ENCODE measurements around the gene C3orf49.

DNA sequence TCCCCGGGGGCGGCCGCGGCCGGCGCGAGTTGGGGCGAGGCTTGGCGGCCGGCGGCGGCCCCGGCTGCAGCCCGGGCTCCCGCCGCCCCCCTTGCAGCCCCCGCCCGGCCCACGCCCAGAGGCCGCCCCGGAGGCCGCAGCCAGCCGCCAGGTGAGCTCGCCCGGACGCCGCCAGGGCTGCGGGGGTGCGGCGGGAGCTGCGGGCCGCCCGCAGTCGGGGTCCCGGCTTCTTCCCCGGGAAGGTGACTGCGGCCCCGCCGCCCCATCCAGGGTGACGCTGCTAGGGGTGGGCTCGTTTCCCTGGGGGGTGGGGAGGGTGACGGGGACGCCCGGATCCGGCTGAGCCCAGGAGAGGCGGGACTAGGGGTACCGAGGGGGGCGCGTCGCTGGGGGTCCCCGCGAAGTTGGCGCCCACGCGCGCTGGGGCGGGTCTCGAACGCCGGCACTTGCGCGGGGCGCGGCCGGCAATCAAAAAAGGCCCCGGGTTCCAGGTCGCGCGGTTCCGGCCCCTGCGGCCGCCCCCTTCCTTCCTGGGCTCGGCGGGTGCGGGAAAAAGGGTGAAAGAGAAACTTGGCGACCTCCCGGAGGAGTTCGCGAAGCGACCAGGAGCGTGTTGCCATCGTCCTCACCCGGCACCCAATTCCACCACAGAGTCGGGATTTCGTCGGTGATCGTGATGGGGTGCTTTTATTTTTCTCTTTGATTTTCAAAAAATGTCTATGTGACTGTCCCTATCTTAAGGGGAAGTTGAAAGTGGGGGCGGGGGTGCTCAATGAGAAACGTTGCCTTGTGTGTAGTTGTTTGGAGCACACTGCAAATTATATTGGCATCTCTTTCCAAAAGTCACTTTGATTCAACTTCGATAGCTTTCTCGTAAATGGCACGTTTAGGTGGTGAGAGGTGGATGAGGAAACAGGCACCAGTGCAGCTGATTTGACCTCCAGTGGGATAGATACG, 45.2 kb downstream of the C3orf49 start:
- TF ChIP-seq ZNF699 (CRISPR knock-in tag; IDR thresholded peaks at IDR 0.05; ENCODE audit: insufficient replicate concordance) (no peak), ELF1 (tag; IDR thresholded peaks at IDR 0.05) (no peak), JUNB (CRISPR knock-in tag; conservative IDR thresholded peaks at IDR 0.05) (no peak), PYGO2 (tag; IDR thresholded peaks at IDR 0.05) (no peak), NFIX (CRISPR knock-in tag; IDR thresholded peaks at IDR 0.05; ENCODE audit: low read depth) (no peak), YY1 (IDR thresholded peaks at IDR 0.05; ENCODE audit: borderline replicate concordance in 1 of 3, control insufficient read depth in 1 of 3, extremely low read depth in 1 of 3, insufficient read depth in 3 of 3, insufficient read length in 1 of 3, insufficient replicate concordance in 2 of 3, low read depth in 1 of 3, low read length in 2 of 3) (peak in 1 of 3 experiments; percentile 14), KAT8 (IDR thresholded peaks at IDR 0.05; ENCODE audit: low read depth) (no peak)
- TF ChIP-seq, protein P1, sequence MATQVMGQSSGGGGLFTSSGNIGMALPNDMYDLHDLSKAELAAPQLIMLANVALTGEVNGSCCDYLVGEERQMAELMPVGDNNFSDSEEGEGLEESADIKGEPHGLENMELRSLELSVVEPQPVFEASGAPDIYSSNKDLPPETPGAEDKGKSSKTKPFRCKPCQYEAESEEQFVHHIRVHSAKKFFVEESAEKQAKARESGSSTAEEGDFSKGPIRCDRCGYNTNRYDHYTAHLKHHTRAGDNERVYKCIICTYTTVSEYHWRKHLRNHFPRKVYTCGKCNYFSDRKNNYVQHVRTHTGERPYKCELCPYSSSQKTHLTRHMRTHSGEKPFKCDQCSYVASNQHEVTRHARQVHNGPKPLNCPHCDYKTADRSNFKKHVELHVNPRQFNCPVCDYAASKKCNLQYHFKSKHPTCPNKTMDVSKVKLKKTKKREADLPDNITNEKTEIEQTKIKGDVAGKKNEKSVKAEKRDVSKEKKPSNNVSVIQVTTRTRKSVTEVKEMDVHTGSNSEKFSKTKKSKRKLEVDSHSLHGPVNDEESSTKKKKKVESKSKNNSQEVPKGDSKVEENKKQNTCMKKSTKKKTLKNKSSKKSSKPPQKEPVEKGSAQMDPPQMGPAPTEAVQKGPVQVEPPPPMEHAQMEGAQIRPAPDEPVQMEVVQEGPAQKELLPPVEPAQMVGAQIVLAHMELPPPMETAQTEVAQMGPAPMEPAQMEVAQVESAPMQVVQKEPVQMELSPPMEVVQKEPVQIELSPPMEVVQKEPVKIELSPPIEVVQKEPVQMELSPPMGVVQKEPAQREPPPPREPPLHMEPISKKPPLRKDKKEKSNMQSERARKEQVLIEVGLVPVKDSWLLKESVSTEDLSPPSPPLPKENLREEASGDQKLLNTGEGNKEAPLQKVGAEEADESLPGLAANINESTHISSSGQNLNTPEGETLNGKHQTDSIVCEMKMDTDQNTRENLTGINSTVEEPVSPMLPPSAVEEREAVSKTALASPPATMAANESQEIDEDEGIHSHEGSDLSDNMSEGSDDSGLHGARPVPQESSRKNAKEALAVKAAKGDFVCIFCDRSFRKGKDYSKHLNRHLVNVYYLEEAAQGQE (IDR thresholded peaks at IDR 0.05; ENCODE audit: borderline replicate concordance): no peak
- TF ChIP-seq, protein P1 (CRISPR knock-in tag; IDR thresholded peaks at IDR 0.05; ENCODE audit: low read depth): no peak
- TF ChIP-seq, protein P2, sequence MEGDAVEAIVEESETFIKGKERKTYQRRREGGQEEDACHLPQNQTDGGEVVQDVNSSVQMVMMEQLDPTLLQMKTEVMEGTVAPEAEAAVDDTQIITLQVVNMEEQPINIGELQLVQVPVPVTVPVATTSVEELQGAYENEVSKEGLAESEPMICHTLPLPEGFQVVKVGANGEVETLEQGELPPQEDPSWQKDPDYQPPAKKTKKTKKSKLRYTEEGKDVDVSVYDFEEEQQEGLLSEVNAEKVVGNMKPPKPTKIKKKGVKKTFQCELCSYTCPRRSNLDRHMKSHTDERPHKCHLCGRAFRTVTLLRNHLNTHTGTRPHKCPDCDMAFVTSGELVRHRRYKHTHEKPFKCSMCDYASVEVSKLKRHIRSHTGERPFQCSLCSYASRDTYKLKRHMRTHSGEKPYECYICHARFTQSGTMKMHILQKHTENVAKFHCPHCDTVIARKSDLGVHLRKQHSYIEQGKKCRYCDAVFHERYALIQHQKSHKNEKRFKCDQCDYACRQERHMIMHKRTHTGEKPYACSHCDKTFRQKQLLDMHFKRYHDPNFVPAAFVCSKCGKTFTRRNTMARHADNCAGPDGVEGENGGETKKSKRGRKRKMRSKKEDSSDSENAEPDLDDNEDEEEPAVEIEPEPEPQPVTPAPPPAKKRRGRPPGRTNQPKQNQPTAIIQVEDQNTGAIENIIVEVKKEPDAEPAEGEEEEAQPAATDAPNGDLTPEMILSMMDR (IDR thresholded peaks at IDR 0.05 in 2 of 3, conservative IDR thresholded peaks at IDR 0.05 in 1 of 3; ENCODE audit: insufficient read depth in 2 of 3, low read depth in 1 of 3, low read length in 3 of 3): no peak

Data from K562 (cell line).